A204.1 (cell line): ENCODE measurements around the gene C3orf49.

Experiments used
- FAIRE-seq: peaks from 2 replicates; lab custom pipeline; 2012; peaks lifted over from hg19 to GRCh38; lab: Jason Lieb, UNC

The C3orf49 gene

DNA sequence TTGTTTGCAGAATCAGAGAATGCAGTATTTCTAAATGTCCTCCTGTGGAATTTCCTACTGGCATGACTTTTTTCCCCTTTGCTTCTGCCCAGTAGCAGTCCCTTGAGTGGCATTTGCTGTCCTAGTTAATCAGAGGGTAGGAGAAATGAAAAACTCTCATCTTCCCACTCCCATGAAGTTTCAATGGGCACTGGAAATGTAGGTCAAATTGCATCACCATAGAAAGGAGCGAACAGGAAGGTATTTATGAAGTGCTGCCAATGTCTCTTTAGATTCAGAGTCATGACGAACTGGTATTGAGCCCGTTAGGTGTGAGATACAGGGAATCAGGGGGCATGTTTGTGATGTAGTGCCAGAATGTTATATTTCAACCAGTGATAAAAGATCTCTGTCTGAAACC lies 67.8 kb downstream of the C3orf49 start:
- FAIRE-seq, result no peak

DNA sequence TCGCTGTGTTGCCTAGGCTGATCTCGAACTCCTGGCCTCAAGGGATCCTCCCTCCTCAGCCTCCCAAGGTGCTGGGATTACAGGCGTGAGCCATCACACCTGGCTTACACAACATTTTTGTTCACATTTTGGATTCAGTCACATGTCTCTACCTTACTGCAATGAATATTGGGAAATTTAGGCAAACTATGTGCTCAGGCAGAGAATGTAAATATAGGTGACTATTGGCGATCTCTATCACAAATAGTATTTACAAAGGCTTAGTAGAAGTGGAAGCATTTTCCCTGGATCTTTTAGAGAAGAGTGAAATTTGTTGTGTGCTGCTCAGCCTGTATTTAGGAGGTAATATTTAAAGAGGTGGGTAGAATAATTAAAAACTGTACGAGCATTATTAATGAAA lies 72.4 kb downstream of the C3orf49 start:
- FAIRE-seq, result no peak

DNA sequence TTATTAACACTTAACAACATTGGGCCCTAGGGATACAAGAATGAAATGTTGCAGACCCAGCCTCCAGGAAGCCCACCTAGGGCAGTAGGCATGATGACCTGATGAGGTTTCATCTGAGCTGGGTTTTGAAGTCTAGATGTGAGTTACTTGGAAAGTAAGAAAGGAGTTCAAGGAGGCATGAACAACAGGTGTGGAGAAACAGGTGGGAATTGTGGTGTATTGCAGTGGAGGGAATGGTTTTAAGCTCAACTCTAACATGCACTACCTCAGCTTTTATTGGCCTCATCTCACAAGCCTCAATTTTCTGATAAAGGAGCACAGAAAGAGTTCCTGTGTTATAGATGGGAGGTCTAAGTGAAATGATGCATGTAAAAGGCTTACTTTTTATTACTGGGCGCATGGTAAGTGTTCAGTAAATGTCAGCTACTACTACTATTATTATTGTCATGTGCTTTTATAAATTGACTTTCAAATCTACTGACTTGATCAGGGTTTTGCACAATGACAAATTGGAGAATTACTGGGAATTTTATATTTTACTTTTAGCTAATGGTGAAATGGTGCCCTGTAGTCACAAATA lies 73.8 kb downstream of the C3orf49 start:
- FAIRE-seq, result no peak

DNA sequence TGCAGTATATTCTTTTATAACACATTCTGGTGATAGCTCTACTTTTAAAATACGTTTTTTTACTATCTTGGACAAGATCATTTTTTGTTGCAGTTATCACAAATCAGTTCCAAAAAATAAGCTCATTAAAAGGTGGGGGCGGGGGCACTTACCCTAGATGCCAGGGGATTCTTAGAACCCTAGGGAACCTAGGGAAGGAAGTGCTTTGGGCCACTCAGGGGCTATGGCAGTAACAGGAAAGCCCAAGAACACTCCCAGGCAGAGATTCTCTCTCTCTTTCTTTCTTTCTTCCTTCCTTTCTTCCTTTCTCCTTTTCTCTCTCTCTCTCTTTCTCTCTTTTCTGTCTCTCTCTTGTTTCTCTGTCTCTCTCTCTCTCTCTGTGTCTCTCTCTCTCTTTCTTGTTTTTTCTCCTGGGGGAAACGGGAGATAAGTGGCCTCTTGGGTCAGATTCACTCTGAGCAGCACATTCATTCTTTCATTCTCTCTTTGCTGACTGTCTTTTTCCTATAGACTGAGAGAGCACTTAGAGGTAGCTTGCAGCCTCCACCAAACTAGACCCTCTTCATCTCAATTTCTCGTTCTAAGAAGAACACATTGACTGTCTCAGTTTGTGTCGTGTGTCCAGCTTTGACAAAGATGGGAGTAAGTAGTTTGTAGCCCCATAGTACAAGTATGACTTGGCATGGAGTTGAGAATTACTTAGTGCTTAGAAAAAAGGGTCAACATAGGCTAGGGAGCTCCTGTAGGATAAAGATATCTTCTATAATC lies 76.5 kb downstream of the C3orf49 start:
- no peak for FAIRE-seq

DNA sequence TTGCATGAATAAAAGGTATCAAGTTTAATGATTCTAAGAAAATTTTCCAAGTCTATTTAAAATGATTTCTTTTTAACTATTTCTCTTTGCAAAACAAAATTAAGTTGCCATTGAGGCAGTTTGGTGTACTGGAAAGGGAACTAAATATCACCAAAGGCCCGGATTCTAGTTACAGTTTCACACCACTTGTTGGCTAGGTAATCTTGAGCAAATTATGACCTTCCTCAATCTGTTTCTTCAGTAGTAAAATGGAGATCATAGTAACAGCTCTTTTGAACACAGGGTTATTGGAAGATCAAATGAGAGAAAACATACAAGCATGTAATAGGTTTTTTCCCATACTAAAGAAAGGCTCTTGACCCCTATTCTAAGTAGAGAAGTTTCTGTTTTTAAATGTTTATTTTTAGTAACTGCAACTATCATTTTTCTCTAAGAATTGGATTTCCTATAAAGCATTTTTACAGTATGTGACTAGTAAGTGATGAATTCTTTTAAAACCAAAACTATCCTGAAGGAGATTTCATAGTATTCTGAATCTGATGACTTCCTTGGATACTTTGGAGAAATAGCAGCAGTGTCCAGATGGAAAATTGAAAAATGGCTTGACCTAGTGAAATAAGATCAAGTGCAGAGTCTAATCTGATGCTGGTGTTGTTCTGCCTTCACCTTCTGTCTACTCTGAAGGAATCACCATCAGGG lies 77.4 kb downstream of the C3orf49 start:
- no peak for FAIRE-seq
